Astrocyte of the spinal cord (primary cell): ENCODE results near the gene GALNT10.

Experiments used
- DNase-seq: peaks from one replicate; pipeline ENCODE4 v3.0.0; 2011; ENCODE audit warnings: low read depth, low spot score
- H3K4me3 ChIP-seq: 2 replicates; pipeline ENCODE4 v1.5.1; 2011; ENCODE audit warnings: low read depth, mild to moderate bottlenecking, low read length, moderate library complexity
- in situ Hi-C: cut with HindIII; loops from 2 replicates; pipeline ENCODE4 v1.10.0; 2017; ENCODE audit warnings: low sequenced_read_pairs
- TF ChIP-seq, protein P1 (sequence below): IDR thresholded peaks from 2 replicates; pipeline ENCODE4 v1.5.1; 2012; ENCODE audit warnings: low read depth, mild to moderate bottlenecking, low read length, inconsistent platforms

Gene GALNT10

DNA sequence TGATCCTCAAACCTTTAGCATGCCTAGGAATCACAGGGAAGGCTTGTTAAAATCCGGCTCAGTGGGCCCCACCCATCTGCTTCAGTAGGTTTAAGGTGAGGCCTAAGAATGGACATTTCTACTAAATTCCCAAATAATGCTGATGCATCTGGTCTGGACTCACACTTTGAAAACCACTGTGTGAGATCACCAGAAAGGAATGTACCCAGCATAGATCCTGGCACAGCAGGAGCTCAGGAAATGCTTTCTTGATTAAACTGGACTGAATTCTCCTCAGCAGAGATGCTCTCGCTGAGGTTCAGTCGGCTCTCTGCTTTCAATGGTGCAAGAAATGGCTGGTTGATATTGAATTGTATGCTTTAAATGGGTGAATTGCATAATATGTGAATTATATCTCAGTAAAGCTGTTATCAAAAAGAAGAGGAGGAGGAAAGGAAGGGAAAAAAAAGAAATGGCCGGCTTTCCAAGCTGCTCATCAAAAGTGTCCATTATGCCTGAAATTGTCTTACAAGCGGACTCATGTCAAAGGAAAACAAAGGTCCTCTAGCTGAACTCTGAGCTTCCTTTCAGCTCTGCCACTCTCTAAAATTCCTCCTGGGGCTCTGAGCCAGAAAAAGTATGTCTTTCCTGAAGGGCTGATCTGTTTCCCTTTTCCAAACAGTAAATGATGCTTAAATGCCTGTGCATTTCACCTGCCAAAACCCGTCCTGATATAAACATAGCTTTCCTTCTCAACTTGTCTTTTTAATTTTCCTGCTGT, 177.7 kb downstream of the GALNT10 start:
- peak; percentile 98 for DNase-seq
- no peak overlapping the region for H3K4me3 ChIP-seq
- in situ Hi-C loops, result no loop called here
- TF ChIP-seq, protein P1, sequence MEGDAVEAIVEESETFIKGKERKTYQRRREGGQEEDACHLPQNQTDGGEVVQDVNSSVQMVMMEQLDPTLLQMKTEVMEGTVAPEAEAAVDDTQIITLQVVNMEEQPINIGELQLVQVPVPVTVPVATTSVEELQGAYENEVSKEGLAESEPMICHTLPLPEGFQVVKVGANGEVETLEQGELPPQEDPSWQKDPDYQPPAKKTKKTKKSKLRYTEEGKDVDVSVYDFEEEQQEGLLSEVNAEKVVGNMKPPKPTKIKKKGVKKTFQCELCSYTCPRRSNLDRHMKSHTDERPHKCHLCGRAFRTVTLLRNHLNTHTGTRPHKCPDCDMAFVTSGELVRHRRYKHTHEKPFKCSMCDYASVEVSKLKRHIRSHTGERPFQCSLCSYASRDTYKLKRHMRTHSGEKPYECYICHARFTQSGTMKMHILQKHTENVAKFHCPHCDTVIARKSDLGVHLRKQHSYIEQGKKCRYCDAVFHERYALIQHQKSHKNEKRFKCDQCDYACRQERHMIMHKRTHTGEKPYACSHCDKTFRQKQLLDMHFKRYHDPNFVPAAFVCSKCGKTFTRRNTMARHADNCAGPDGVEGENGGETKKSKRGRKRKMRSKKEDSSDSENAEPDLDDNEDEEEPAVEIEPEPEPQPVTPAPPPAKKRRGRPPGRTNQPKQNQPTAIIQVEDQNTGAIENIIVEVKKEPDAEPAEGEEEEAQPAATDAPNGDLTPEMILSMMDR, result no peak

DNA sequence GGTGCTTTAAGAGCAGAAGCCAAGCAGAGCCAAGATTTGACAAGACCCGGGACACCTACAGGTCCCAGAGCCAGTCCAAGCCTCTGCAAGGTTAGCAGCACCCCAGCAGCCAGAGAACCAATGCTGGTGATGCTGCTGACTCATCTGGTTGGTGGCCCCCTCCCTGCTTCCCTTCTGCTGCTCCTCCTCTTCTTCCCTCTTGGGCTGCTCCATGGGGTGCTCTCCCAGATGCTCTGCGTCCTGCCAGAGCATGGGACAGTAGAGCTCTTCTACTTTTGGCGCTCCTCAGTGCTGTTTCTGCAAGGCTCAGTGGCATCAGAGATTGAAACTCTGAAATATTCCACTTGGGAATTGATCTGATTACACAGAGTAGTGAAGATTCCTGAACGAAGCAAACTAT, 179.1 kb downstream of the GALNT10 start:
- in situ Hi-C loops, result no loop called here
- peak; percentile 55 for DNase-seq

DNA sequence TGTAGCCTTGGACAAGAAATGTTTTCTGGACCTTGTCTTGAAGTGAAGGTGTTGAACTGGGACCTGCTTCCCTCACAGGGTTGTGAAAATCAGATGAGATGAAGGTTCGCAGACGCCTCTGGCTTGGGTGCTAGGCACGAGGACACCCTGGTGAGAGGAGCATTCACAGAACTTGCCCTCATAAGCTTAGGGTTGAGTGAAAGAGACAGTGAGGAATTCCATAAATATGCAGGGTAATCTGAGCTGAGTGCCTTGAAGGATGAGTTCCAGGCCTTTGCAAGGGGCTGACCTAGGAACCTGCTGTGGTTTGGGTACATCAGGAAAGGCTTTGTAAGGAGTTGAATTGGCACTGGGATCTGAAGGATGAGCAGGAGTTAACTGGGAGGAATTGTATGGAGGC, 179.6 kb downstream of the GALNT10 start:
- in situ Hi-C loops, result no loop called here
- peak; percentile 64 for DNase-seq
- TF ChIP-seq, protein P1, result no peak
- no peak overlapping the region for H3K4me3 ChIP-seq

More for the DNA sequence above, 179.1 kb downstream of the GALNT10 start:
- H3K4me3 ChIP-seq, result no peak overlapping the region
- TF ChIP-seq, protein P1, result no peak

DNA sequence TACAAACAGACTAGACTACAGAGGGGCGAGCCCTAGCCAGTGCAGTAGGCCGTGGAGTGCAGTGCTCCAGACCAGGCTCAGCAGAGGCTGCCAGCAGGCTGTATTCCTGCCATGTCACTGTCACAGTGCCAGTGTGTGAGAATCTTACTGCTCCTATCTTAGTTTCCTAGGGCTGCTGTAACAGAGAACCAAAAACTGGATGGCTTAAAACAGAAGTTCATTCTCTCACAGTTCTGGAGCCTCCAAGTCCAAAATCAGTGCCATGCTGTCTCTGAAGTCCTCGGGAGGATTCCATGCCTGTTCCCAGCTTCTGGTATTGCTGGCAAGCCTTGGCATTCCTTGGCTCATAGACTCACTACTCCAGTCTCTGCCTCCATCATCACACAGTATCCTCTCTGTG, 180.3 kb downstream of the GALNT10 start:
- TF ChIP-seq, protein P1, result no peak
- DNase-seq, result no peak
- H3K4me3 ChIP-seq, result no peak overlapping the region
- in situ Hi-C loops, result no loop called here

DNA sequence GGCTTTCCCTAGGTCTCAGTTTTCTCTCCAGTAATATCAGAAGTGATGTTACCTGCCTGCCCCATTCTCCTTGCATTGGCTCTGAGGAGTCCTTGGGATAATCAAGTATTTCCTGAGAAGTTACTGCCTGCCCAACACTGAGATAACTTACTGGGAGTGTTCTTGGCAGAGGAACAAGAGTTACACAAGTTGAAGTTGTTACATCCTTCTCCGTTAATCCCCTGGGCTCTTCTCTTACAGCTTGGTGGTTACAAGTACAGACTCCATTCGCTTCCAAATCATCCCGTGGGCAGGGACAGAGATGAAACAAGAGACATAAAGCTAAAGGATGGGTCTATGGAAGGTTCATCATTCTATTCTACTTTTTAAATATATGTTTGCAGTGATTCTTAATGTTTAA, 181.2 kb downstream of the GALNT10 start:
- TF ChIP-seq, protein P1, result no peak
- in situ Hi-C loops, result no loop called here

DNA sequence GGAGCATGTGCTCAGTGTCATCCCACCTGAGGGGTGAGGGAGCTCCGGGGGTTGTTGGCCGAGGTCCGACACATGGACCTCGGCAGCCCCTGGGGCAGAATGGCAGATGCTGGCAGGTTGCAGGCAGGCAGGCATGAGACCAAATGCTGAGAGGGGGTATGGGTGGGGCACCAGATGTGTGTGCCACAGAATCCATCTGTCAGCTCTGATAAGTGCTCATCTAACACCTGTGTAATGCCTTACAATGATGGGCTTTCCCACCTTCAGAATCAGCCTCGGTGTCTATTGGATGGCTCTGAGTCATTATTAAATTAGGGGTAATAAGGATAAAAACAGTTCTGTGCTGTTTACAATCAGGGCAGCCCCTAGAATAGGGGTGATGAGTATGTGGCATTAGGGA, 182.1 kb downstream of the GALNT10 start:
- in situ Hi-C loops, result no loop called here
- no peak for DNase-seq
- no peak overlapping the region for H3K4me3 ChIP-seq
- TF ChIP-seq, protein P1, result no peak

More for the DNA sequence above, 181.2 kb downstream of the GALNT10 start:
- no peak overlapping the region for H3K4me3 ChIP-seq
- peak; percentile 83 for DNase-seq

DNA sequence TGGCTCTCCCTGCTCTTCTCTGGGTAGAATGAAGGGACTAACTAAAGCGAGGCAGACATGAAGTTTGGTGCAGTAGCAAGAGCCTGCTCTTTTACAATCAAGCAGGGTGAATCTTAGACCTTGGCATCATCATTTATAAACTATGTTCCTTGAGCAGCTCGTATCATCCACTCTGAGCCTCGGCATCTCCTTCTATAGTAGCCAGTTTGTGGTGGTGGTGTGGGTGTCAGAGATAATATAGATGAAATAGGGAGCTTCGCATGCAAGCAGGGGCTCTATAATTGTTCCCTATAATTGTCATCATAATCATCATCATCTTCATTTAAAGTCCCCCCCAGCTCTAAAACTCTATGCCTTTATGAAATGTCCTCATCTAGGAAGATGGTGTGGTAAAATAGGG, 182.8 kb downstream of the GALNT10 start:
- no peak overlapping the region for H3K4me3 ChIP-seq
- DNase-seq, result no peak
- TF ChIP-seq, protein P1, result no peak
- in situ Hi-C loops, result no loop called here
